ENCODE measurements around the gene NRP2. TPM values are rescaled to one million over a fixed set of nuclear protein-coding genes. Genes with fewer than 3 reads are reported as not detected.
A peak's percentile ranks its signal among the peaks of the same experiment; 100 is the strongest.

The NRP2 gene
- total RNA-seq, 4 donors from 2014 or later: 35.9 to 156 (median 114) TPM

- DNase-seq: no peak
- H3K36me3 ChIP-seq: no peaks in the 10 kb centered on the region
- TF ChIP-seq CTCF (IDR thresholded peaks at IDR 0.05): no peak
- no peak for TF ChIP-seq POLR2A (IDR thresholded peaks at IDR 0.05)
- H3K4me1 ChIP-seq: peaks cover 4 to 5% of the 10 kb centered on the region in 2 donors
- H3K9me3 ChIP-seq: no peaks in the 10 kb centered on the region
- H3K27ac ChIP-seq: peak overlapping the region in 1 of 2 donors; percentile 12
- intact Hi-C loops (cut with DNase I; ENCODE audit: low total_unique reads): no loop called here
- no peak overlapping the region for H3K4me3 ChIP-seq
- no peaks in the 10 kb centered on the region for H3K27me3 ChIP-seq
These were observed 105.5 kb downstream of the NRP2 start for GRCh38 chr2:205787761-205788160.

- H3K9me3 ChIP-seq: no peaks in the 10 kb centered on the region
- H3K27me3 ChIP-seq: no peaks in the 10 kb centered on the region
- peaks cover 4 to 5% of the 10 kb centered on the region in 2 donors for H3K4me1 ChIP-seq
- intact Hi-C loops (cut with DNase I; ENCODE audit: low total_unique reads): no loop called here
- H3K36me3 ChIP-seq: no peaks in the 10 kb centered on the region
- no peak for DNase-seq
- TF ChIP-seq POLR2A (IDR thresholded peaks at IDR 0.05) (no peak), CTCF (IDR thresholded peaks at IDR 0.05) (no peak)
- peak overlapping the region in 1 of 2 donors; percentile 9 for H3K27ac ChIP-seq
- no peak overlapping the region for H3K4me3 ChIP-seq
These were observed 107.6 kb downstream of the NRP2 start for GRCh38 chr2:205789906-205790305.

GRCh38 chr2:205792908-205793307, 110.6 kb downstream of the NRP2 start:
- H3K27me3 ChIP-seq: no peaks in the 10 kb centered on the region
- H3K9me3 ChIP-seq: no peaks in the 10 kb centered on the region
- H3K36me3 ChIP-seq: no peaks in the 10 kb centered on the region
- intact Hi-C loops (cut with DNase I; ENCODE audit: low total_unique reads): no loop called here
- no peak overlapping the region for H3K4me3 ChIP-seq
- peak; percentile 30 to 46 for DNase-seq
- no peaks in the 10 kb centered on the region for H3K4me1 ChIP-seq
- H3K27ac ChIP-seq: peak overlapping the region; percentile 70 to 72
- TF ChIP-seq POLR2A (IDR thresholded peaks at IDR 0.05): no peak
- no peak for TF ChIP-seq CTCF (IDR thresholded peaks at IDR 0.05)

GRCh38 chr2:205796805-205797313, 114.6 kb downstream of the NRP2 start:
- DNase-seq: no peak
- no peaks in the 10 kb centered on the region for H3K36me3 ChIP-seq
- peaks cover 2 to 3% of the 10 kb centered on the region in 2 donors for H3K4me1 ChIP-seq
- no peak overlapping the region for H3K4me3 ChIP-seq
- H3K27me3 ChIP-seq: no peaks in the 10 kb centered on the region
- no peak overlapping the region for H3K27ac ChIP-seq
- H3K9me3 ChIP-seq: peaks cover 0 to 8% of the 10 kb centered on the region in 2 donors
- intact Hi-C loops (cut with DNase I; ENCODE audit: low total_unique reads): no loop called here
- no peak for TF ChIP-seq CTCF (IDR thresholded peaks at IDR 0.05)

- Histone ChIP-seq H3K4me1 (peaks cover 7% of the 10 kb centered on the region in 2 donors), H3K9me3 (peaks cover 0 to 8% of the 10 kb centered on the region in 2 donors), H3K27ac (no peak overlapping the region), H3K4me3 (no peak overlapping the region), H3K27me3 (no peaks in the 10 kb centered on the region), H3K36me3 (no peaks in the 10 kb centered on the region)
- DNase-seq: no peak
- TF ChIP-seq POLR2A (IDR thresholded peaks at IDR 0.05) (no peak), CTCF (IDR thresholded peaks at IDR 0.05) (no peak)
- intact Hi-C loops (cut with DNase I; ENCODE audit: low total_unique reads): no loop called here
These were observed 115.6 kb downstream of the NRP2 start for GRCh38 chr2:205797866-205798265.
